UCSD-AML1 (cell line): Measurements from ENCODE around the gene WASF2.
"Not testable (repeated sequence)": the region's sequence is repeated elsewhere in the genome, so short reads cannot be mapped to it uniquely, and the experiment has no call there.

ENCODE experiments used
- DNase-seq: peaks from one replicate; lab custom pipeline; 2025; ENCODE audit not compliant: unreplicated experiment; lab: John Stamatoyannopoulos, UW

Gene WASF2

DNA sequence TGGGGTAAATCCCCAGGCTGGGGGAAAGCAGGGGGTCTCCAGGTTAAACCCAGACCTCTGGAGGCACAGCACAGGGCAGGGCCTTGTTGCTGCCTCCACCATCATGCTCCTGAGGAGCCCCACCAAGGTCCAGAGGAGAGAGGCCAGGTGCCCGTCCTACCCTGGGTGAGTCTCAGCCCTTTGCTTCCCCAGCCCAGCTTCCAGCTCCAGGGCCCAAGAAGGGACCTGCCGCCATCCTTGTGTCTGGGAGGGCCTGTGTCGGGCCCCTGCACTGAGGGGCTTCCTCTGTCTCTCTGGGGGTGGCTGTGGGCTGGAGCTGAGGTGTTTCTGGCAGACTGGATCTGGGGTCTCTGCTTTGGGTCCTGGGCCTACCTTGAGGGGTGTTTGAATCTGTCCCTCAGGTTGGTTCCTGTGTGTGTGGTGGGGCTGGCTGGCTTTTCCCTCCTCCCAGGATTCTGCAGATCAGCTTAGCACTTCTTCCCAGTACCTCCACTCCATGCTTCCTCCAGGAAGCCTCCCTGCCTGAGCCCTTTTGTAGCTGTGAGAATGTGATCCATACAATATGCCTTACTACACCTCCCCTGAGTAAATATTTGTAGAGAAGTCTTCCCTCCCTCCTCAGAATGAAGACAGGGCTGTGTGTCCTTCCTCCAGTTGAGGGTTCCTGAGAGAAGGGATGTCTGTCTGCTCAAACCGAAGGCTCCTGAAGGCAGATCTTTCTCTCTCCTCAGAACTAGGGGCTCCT is 91.4 kb downstream of the WASF2 start:
- DNase-seq = no peak

DNA sequence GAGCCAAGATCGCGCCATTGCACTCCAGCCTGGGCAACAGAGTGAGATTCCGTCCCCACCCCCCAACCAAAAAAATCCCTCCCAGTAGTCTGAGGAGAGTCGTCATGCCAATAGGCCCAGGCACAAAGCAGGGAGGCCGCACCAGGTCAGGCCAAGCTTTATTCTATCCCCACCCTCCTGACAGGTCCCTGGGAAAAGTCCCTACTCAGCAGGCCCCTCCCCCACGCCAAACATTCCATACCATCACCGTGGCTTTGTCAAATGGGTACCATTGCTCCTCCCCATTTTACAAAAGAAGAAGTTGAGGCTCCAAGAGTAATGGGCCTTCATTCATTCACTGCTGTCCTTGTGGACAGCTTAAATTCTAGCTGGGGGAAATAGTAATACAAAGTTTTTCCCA is 92.2 kb downstream of the WASF2 start:
- DNase-seq = no peak

GRCh38 chr1:27397110-27397509 is 92.9 kb downstream of the WASF2 start:
- no peak for DNase-seq

- DNase-seq = peak; percentile 77
These were observed 94.3 kb downstream of the WASF2 start for GRCh38 chr1:27395441-27396195.

- no peak for DNase-seq
These were observed 95.0 kb downstream of the WASF2 start for GRCh38 chr1:27394925-27395324.

GRCh38 chr1:27394282-27394658 is 95.7 kb downstream of the WASF2 start:
- no peak for DNase-seq

DNA sequence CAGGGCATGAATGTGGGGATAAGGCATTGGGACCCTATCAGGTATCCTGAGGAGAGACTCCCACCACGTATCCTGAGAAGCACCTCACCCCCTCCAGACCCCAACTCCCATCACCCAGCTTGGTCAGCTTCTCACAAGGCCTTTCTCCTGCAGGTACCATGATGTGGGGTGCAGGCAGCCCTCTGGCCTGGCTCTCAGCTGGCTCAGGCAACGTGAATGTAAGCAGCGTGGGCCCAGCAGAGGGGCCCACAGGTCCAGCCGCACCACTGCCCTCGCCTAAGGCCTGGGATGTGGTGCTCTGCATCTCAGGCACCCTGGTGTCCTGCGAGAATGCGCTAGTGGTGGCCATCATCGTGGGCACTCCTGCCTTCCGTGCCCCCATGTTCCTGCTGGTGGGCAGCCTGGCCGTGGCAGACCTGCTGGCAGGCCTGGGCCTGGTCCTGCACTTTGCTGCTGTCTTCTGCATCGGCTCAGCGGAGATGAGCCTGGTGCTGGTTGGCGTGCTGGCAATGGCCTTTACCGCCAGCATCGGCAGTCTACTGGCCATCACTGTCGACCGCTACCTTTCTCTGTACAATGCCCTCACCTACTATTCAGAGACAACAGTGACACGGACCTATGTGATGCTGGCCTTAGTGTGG is 96.2 kb downstream of the WASF2 start:
- DNase-seq = no peak

DNA sequence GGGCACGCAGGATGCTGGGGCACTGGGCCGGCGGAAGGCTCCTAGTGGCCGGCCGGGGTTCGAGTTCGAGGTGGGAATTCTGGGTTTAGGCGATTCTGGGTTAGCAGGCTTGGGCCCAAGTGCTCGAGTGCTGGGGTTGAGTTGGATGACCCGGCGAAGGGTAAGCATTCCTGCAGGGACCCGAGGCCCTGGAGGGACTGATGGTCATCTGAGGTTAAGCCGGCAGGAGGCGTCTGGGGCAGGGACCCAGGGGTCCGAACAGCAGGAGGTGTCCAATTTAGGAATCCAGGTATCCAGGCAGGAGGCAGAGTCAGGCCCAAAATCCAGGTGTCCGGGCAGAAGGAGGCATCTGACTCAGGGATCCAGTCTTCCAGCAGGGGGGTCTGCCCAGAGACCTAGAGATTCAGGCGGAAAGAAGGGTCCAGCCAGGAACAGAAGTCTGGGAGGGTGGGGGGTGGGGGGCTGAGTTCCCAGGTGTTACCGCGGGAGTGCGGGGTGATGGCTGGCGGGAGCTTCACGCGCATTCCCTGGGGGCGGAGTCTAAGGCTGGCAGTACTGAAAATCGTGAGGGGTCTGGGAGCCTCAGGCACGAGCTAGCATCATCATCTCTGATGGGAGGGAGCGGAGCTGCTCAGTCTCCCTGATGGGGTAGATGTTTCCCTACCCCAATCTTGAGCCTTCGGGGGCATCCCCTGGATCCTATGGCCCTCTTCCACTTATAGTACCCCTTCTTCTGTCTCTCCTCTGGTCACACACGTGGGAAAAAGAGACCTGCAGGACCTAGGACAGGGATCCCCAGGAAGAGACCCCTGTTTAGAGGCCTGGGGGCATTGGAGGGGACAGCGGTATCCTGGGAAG is 97.0 kb downstream of the WASF2 start:
- DNase-seq = no peak

DNA sequence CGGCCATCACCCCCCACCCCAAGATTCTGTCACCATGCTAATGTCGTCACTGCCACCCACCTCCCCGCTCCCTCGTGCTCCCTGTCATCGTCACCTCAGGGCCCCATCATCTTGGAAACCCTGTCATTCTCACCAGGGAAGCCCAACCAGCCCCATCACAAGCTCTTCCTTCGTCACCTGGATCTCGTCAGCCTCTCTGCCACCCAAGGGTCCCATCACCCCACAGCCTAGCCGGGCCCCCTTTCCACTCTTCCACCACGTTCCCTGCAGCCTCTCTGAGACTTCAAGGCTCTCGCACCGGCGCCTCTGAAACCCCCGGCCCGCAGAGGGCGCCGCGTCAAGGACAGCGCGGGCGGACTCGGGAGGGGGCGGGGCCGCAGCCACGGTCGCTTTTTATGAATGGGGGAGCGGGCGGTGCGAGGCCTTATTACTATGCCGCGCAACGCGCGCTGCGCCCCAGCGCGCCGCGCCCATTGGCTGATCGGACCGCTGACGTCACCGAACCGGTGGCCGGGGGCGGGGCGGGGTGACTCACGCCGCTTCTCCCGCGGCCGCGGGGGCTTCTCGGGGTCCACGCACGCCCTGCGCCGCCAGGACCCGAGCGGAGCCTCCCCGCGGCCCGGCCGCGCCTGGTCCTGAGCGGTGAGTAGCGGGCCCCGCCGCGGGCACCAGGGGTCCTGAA is 97.7 kb downstream of the WASF2 start, which contains the start of gene GPR3:
GPR3 (plus strand) TSS at position 527 of the 682 bp plus-strand sequence. CDS start 1,177 bp downstream, outside the sequence.
- peak; percentile 94 for DNase-seq

DNA sequence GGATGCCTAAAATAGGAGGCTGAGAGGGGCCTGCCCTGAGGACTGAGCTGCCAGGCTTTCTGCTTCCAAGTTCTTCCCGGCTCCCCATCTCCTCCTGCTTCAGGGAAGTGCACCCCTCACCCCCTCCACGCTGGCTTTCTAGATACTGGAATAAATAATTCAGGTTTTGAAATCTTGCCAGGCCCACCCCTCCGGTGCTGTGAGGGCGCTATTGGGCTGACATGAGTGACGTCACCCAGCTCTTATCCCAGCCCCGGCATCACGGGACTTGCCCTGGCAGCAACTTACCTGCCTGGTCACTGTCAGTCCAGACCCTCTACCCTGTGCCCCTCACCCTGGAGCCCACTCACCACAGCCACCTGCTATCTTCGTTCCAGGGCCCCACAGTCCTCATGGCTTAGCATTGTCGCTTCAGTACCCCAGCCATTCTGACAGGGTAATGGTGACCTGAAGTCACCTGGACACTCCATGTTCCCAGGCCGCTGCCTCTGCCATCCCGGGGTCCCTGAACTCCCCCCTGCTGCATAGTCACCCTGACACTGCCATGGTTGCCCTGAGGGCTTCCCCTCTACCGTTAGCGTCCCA is 98.4 kb downstream of the WASF2 start:
- DNase-seq = no peak

DNA sequence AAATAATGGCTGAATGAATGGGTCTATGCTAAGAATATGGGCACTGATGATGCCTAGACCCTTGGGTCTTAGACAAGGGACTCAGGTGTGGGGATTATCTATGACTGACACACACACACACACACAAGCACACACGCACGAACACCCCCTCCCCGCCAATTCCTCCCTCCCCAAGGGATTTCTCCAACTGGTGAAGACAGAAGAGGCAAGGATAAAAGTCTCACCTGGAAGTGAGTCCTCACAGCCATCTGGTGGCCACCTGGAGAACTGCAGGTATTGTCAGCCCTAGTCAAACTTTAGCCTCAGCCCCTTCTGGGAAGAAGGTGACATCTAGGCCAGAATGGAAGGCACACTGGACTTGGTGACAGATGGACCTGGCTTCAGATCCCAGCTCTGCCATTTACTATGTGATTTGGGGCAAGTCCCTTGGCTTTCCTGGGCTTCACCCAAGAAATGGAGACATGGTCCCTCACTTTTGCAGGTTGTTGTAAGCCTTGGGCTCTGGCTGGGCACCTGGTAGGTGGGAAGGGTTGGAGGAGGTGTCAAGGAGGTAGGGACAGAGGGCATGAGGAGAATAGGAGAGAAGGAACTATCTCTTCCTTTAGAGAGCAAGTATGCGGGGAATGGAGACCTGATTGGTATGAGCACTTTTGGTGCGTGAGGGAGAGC is 101.5 kb downstream of the WASF2 start:
- DNase-seq = peak; percentile 54

GRCh38 chr1:27384797-27385196 is 105.2 kb downstream of the WASF2 start:
- not testable (repeated sequence) for DNase-seq

DNA sequence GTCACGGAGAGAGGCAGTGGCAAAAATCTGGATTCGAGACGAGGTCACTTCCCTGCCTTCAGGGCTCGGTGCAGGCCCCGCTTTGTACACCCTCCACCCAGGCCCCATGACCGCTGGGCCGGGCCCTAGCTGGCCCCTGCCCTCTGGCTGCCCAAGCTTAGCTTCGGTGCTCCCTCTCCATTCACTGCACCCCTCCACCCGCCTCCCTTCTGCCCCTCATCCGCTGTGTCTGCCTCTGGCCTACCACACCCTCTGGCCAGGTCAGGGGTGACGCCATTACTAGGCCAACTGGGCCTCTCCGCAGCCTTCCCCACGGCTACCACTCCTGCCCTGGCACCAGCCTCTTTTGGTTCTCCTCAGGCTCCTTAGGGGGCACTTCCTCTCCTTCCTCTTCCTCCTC is 106.3 kb downstream of the WASF2 start:
- no peak for DNase-seq

GRCh38 chr1:27383039-27383605 is 106.8 kb downstream of the WASF2 start, which contains the start of gene CD164L2:
CD164L2 (minus strand) TSS chr1:27383333; CDS start chr1:27383239, 94 bp downstream.
- DNase-seq = no peak

GRCh38 chr1:27381969-27382762 is 107.8 kb downstream of the WASF2 start:
- DNase-seq = no peak

- no peak for DNase-seq
These were observed 108.9 kb downstream of the WASF2 start for GRCh38 chr1:27380766-27381733.

GRCh38 chr1:27380224-27380623 is 109.7 kb downstream of the WASF2 start:
- no peak for DNase-seq
